Kidney tubule cell (primary cell): ENCODE measurements around the gene DYSF.

Experiments
- DNase-seq: peaks from one replicate; pipeline ENCODE4 v3.0.0-alpha.2; 2018; ENCODE audit warnings: low spot score

Gene DYSF

DNA sequence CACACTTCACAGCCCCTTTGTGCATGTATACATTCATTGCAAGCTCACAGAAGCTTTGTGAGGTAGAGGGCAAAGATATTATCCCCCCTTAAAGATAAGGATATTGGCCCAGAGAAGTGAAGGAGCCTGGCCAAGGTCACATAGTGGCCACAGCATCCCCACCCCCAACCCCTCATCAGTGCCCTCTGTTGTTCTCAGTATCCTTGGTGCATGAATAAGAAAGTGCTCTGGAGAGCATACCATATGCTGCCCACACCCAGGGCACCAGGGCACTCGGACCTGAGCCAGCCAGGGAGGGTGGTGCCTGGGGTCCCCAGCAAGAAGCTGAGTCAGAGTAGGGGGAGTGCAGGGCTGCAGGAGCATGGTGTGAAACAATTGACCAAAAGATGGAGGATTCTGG is 3.3 kb downstream of the DYSF start:
- DNase-seq: peak; percentile 36

DNA sequence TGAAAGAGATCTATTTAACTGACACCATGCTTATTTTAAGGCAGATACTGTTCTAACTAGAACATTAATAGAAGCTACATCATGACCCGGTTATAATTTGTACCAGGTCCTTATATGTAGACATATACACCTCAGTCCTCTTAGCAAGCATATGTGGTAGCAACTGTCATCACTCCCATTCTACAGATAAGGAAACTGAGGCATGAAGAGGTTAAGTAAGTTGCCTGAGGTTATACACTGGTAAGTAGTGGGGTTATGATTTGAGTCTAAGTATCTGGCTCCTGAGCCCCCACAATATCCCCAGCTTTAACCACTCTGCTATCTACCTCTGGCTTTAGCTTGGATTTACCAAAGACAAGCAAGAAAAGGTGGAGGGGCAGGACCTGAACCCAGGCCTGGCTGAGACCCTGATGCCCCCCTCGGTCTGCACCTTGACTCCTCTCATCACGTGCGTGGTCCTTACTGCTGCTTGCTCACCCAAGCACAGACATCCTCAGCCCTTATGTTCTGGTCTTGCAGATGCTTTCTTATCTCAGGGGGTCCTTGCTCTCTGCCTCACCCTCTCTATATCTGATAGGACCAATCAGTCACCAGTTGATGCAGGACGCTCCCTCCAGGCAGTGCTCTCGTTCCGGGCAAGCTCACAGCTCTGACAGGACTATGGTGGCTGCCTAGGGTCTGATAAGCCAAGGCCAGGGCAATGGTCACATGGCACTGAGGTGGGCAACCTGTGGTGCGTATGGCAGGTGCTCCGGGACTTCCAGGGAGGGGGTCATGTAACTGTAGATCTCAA is 4.0 kb downstream of the DYSF start:
- no peak for DNase-seq

GRCh38 chr2:71457923-71458322 is 4.6 kb downstream of the DYSF start:
- no peak for DNase-seq

DNA sequence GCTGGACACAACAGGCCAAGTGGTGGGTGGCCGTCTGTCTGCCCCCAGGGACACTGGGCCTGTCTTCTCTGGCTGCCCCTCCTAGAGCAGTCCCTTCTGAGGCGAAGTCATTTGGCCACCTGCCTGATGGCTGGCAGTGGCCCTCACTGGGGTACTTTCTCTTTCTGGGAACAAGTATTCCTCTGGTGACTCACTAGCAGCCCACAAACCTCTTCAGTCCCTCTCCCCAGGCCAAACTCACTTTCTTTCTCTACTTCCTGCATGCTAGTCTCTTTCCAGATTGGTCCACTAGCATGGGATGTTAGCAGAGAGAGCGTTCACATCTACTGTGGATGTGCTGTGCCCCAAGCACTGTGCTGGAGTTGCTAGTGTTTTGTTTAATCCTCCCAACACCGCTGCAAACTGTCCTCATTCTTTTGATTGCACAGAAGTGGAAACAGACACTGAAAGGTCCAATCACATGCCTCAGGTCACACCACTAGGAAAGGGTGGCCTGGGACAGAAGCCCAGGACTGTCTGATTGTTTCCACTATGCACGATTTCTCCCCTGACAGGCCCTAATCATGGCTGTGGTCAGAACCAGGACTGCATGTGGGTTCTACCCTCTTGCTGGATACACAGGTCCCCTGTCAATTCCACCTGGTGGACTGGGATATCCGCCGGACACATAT is 5.2 kb downstream of the DYSF start:
- DNase-seq: peak; percentile 69

DNA sequence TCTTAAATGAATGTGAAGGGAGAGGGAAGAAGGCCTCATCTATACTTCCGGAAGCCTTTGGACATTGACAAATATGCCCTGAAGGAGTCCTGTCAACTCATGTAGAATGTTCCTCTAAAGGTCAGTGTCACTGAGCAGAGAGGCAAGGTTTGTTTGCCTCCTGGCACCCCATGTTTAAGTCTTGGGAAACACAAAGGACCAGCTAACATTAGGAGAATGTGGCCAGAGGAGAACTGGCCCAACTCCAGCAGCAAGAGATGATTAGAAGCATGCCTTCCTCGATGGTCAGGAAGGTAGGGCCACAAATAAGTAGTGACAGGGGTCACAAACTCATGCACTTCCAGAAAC is 5.7 kb downstream of the DYSF start:
- DNase-seq: no peak

DNA sequence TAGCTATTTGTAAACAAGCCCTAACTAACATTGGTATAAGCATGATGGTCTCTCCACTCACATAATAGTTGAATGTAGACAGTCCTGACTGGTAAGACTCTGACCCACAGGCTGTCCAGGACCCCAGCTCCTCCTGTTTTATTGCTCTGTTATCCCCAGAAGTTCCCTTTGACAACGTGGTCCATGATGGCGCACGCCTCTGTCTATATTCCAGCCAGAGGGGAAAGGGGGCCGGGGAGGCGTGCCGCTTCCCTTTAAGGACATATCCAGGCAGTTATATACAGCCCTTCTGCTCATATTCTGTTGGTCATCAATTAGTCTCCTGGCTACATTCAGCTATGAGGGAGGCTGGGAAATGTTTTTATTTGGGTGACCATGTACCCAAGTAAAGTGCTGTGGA is 6.7 kb downstream of the DYSF start:
- no peak for DNase-seq

DNA sequence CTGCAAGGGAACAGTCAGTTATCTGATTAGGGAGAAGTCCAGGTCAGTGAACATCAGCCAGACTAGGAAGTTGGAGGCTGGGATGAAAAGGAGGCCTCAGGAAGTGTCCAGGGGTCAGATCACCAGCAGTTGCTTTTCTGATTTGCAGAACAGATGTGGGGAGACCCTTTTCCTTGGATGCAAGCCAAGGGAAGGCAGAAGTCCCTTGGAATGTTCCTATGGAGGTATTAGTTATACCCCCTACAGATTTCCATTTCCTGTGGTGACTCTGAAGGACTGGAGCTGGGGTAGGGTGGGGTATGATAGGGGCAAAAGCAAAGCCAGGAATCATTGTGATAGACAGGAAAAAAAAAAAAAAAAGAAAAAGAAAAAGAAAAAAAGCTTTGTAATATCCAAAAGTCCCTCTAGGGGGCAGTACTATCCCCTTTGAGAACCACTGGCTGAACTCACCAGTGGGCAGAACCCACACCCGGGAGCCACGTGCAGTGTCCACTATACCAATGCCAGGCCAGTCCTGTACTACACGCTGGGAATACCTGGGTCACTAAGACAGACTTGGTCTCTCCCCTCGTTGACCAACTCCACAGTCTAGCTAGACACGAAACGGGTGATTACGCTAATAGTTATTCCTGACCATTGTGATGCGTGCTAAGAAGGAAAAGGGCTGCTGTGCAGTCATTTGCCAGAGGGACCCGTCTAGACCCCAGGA is 7.4 kb downstream of the DYSF start:
- DNase-seq: peak; percentile 20

DNA sequence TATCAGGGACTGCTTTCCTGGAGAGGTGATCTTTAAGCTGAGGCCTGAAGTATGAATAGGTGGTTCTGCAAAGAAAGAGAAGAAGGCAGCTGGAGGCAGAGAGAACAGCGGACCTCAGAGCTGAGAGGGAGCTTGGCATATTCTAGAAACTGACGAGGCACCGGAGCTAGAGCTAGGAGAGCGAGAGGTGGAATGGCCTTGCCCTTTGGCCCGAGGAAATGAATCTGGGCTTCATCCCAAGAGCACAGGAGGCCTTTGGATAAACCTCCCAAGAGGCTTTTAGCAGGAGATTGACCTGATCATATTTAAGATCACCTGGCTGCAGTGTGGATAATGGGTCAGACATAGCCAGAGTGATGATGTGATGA is 7.9 kb downstream of the DYSF start:
- no peak for DNase-seq

DNA sequence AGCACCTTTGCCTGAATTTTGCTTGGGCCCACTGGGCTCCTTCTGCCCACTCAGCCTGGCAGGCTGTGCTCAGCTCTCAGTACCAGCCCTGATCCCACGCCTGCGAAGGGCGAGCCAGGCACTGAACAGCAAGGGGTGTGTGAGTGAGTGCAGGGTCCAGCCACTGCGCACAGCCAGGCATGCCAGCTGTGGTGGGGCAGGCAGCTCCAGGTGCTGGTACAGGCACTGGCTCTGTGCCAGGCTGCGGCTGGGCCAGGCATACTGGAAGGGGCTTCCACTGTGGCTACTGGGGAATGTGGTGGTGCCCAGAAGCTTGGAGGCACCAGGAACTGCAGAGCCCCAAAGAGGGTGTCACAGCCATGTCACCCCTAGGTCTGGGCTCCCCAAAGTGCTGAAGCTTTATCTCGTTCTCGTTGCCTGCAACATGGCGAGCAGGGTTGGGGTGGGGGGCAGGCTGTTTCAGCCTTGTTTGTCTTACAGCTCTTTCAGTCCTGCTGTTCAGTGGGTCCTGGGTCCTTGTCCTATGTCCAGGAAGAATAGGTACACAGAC is 8.8 kb downstream of the DYSF start:
- DNase-seq: no peak

DNA sequence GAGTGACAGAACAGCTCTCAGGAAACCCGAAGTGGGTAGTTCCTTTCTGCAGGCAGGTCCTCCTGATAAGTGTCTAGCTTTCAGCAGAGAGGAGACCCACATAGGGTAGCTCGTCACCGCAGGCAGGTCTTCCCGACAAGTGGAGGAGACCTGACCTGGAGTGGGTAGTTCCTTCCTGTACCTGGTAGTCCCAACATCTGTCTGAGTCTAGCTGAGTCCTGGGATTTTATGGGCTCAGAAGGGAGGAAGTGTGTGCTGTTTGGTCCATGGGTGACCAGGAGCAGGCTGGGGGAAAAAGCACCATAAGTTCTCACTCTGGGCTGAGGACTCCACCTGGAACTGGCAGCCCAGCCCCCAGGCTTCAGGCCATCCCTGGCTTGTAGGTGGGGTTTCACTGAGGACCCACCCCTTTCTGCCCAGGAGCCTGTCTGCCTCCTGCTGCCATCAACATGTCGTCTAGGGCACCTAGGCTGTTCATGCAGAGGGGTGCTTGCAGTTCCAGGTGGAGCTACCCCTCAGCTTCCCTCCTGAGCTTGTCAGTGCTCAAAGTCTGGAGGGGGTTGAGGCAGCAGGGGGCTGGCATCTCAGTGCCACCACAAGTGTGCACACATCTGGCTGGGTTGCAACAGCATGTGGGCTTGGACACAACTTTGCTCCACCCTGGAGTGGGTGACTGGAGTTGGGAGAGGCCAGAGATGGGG is 9.4 kb downstream of the DYSF start:
- DNase-seq: no peak

DNA sequence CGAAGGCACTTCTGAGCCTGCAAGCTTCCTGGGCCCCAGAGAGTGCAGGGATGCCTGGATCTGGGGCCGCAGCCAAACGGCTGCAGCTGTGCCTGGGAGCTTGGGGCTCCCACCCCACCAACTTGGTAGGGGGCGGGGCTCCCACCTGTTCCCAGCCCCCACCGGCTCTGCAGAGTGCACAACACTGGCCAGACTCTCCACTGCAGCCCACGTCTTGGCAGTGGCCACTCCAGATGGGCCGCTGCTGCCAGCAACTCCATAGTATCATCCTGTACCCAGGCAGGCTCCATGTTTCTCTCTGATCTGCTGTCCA is 9.9 kb downstream of the DYSF start:
- no peak for DNase-seq

- no peak for DNase-seq
These were observed 11.0 kb downstream of the DYSF start for GRCh38 chr2:71464389-71464788.

DNA sequence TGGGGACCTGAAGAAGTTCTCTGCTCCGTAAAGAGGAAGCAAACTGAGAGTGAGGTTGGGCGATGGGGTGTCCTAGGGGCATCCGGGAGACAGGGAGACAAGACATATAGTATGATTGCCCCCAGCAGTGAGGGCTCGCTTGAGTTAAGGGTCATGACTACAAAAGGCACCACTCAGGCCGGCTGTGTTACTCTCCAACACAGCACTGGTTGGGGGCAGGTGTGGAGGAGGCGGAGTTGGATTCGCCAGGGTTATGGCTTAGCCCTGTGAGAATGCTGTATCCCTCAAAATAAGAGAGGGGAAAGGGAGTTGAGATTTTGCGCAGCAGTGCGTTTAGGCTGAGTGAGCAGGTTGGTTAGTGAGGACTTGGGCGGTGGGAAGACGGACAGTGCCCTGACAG is 12.0 kb downstream of the DYSF start:
- no peak for DNase-seq

DNA sequence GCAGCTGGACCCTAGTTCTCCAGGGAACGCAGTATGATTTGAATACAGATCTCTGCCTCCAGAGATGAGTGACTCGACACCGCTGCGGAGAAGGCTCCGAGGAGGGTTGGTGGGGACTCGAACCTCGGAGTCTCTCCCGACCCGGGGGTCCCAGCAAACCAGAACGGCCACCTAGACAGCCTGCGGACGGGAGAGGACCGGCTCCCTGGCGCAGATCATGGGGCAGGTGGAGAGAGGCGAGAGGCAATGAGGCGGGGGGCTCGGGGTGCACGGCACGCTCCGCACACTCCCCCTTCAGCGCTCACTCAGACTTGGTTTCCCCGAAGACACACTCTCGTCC is 12.6 kb downstream of the DYSF start:
- DNase-seq: no peak

- peak; percentile 50 for DNase-seq
These were observed 13.2 kb downstream of the DYSF start for GRCh38 chr2:71466301-71467179.

GRCh38 chr2:71467180-71467815 is 13.9 kb downstream of the DYSF start:
- no peak for DNase-seq

DNA sequence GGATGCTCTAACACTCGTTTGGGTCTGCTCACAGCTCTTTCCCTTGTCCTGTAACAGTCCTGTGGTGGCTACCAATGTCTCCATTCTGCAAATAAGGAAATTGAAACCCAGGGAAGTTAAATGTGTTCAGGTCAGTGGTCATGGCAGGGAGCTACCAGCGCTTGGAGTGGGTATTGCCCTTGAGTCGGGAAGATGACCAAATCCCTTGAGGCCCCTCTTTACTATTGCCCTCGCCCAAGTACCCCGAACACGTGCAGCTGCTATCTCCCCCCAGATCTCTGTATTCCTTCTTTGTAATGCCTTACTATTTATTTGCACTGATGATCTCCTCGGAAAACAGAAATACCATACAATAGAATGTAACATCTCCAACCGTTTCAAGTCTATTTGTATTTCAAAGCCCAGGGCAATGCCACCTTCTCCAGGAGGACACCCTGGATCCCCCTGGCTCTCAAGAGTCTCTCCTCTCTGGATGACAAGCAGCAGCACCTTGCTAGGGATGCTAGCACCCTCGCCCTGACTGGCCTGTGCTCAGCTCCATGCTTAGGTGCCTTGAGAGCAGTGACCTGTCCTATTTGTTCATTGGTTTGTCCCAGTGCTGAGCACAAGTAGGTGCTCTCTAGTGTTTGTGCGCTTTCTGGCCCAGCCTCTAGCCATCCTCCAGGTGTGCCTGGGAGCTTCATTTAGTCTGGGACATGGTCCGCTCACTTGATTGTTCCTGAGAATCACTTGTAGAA is 15.1 kb downstream of the DYSF start:
- no peak for DNase-seq

- DNase-seq: no peak
These were observed 16.3 kb downstream of the DYSF start for GRCh38 chr2:71469403-71470398.

- DNase-seq: peak; percentile 84
These were observed 17.9 kb downstream of the DYSF start for GRCh38 chr2:71471276-71471675.
